Spinal cord (tissue), 10 donors: ENCODE results near the gene MRGPRF. TPM values are rescaled to one million over a fixed set of nuclear protein-coding genes. Genes with fewer than 3 reads are reported as not detected.
A peak's percentile ranks its signal among the peaks of the same experiment; 100 is the strongest.

ENCODE experiments used
- DNase-seq, 6 donors: peaks; one replicate each; pipeline versions ENCODE4 v3.0.0 to v3.0.0-alpha.2; 2013 to 2015; ENCODE audit warnings: low spot score in 6 of 6, low read depth in 4 of 6
- H3K27ac ChIP-seq: one replicate; pipeline ENCODE4 v1.5.1; 2013; ENCODE audit warnings: low read depth, low read length, control low read depth
- H3K27me3 ChIP-seq: one replicate; pipeline ENCODE4 v1.6.1; 2013; ENCODE audit warnings: low read length; ENCODE audit not compliant: control insufficient read depth, insufficient read depth
- H3K36me3 ChIP-seq: one replicate; pipeline ENCODE4 v1.6.1; 2013; ENCODE audit warnings: low read length; ENCODE audit not compliant: control insufficient read depth, insufficient read depth
- H3K4me1 ChIP-seq: one replicate; pipeline ENCODE4 v1.6.1; 2013; ENCODE audit warnings: low read length; ENCODE audit not compliant: control insufficient read depth, insufficient read depth
- H3K4me3 ChIP-seq: one replicate; pipeline ENCODE4 v1.5.1; 2013; ENCODE audit warnings: low read depth, low read length, control low read depth
- H3K9me3 ChIP-seq: one replicate; pipeline ENCODE4 v1.6.1; 2013; ENCODE audit warnings: low read length; ENCODE audit not compliant: control insufficient read depth, insufficient read depth
- WGBS: methylation state at CpG from one replicate; pipeline ENCODE4 v1.1.5; 2013; ENCODE audit warnings: missing lambda C conversion rate; ENCODE audit not compliant: insufficient coverage; 5-methylcytosine and 5-hydroxymethylcytosine counted together
- polyA plus RNA-seq, 2 donors: library from polyadenylated mRNA; unstranded; fragments of 120-200 nt; gene quantifications; one replicate each; pipeline ENCODE4 v1.2.1, GENCODE V29; 2013; ENCODE audit not compliant: insufficient read length in 2 of 2
- total RNA-seq, 2 donors: library from RNA; depleted of rRNA in 1 of 2; stranded (reverse); fragments of 120-200 nt in 1 of 2; fragments of >200 nt in 1 of 2; gene quantifications; one replicate each; pipeline versions ENCODE4 v1.2.3 to v1.2.4, GENCODE V29; 2013 to 2014
- donor health status: healthy.

The MRGPRF gene
- total and polyA plus RNA-seq, 4 donors = 2.5 to 28.6 (median 12.7) TPM

- H3K9me3 ChIP-seq = no peaks in the 10 kb centered on the region
- WGBS = 78% methylated on average over 31 of the region's 31 CpGs
Observed at GRCh38 chr11:68959465-68960293, 53.4 kb downstream of the MRGPRF start.

DNA sequence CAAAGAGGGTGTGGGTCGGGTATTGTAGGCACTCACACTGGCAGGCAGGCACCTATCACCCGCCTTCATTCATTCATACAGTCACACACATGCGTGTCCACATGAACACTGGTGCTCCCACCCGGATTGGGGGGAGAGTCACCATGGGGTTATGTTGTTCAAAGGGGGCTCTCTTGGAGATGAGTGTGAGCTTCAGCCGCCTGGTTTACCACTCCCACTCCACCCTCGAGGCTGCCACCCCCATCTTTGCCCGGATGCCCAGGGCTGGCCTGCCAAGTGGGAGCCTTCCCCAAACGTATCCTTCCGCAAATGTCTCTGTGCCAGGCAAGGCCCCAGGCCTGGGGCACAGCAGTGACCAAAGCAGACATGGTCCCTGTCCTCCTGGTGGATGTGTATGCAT lies 54.8 kb downstream of the MRGPRF start:
- H3K36me3 ChIP-seq = no peaks in the 10 kb centered on the region
- no peaks in the 10 kb centered on the region for H3K27me3 ChIP-seq
- no peak overlapping the region for H3K4me3 ChIP-seq
- peaks cover 20% of the 10 kb centered on the region for H3K4me1 ChIP-seq
- no peak overlapping the region for H3K27ac ChIP-seq
- no peaks in the 10 kb centered on the region for H3K9me3 ChIP-seq
- DNase-seq = no peak
- 76% methylated on average over 2 of the region's 9 CpGs for WGBS

More at GRCh38 chr11:68959465-68960293, 53.4 kb downstream of the MRGPRF start:
- Histone ChIP-seq H3K4me3 (no peak overlapping the region), H3K4me1 (peaks cover 20% of the 10 kb centered on the region), H3K36me3 (no peaks in the 10 kb centered on the region), H3K27ac (no peak overlapping the region), H3K27me3 (no peaks in the 10 kb centered on the region)
- peak in 1 of 6 donors; percentile 38 for DNase-seq

DNA sequence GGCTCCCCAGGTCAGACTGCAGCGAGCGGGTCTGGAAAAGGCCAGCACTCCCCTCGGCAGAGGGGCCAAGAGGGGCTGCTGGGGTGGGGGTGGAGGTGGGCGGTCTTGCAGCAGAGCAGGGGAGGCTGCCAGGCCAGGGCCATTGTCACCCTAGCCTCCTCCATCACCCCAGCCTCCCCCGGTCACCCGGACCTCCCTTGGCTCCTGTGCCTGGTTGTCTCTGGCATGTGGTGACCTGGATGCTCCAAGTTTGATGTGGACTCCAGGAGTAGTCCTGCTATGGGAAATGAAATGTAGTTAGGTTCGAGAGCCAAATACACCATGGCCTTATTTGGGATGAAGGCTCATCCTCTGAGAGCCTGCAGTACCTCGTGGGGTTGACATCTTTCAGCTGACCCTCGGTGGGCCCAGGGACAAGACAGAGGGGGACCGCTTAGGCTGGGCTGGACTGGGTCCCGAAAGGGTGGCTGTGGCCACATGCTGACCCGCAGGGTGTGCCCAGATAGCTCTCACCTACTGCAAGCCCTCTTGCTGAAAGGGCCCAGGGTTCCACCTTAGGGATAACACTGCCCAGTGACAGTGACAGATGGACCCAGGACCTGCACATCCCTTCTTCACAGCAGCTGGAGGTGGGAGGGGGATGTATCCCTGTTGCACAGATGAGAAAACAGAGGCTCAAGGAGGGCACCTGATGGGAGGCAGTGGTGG lies 56.3 kb downstream of the MRGPRF start:
- DNase-seq = no peak
- WGBS = 95% methylated on average over 8 of the region's 12 CpGs

DNA sequence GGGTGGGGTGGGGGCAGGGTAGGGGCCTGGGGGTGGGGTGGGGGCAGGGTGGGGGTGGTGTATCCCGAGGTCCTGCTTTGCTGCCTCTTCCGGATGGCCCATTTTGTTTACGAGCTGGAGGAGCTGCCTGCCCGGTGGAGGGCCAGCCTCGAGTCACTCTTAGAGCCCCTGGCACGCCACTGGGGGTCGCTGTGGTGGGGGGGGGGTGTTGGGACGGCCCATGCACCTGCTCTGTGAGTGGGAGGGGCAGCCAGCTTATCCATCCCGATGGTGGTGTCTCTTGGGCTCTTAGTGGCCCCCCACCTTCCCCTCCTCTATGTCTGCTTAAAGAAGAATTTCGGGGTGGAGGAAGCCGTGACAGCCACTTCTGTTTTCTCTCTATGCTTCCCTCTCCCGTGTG lies 56.9 kb downstream of the MRGPRF start:
- Histone ChIP-seq H3K9me3 (no peaks in the 10 kb centered on the region), H3K36me3 (no peaks in the 10 kb centered on the region), H3K4me1 (peaks cover 20% of the 10 kb centered on the region), H3K27me3 (no peaks in the 10 kb centered on the region), H3K27ac (no peak overlapping the region), H3K4me3 (no peak overlapping the region)
- no peak for DNase-seq
- no CpG with 5 or more reads among the region's 12 CpGs for WGBS

More for the DNA sequence above, 56.3 kb downstream of the MRGPRF start:
- H3K9me3 ChIP-seq = no peaks in the 10 kb centered on the region
- no peaks in the 10 kb centered on the region for H3K36me3 ChIP-seq
- no peak overlapping the region for H3K27ac ChIP-seq
- no peak overlapping the region for H3K4me3 ChIP-seq
- H3K27me3 ChIP-seq = no peaks in the 10 kb centered on the region
- H3K4me1 ChIP-seq = peaks cover 20% of the 10 kb centered on the region

GRCh38 chr11:68955607-68955958 lies 57.5 kb downstream of the MRGPRF start:
- Histone ChIP-seq H3K27ac (no peak overlapping the region), H3K4me3 (no peak overlapping the region)
- WGBS = 27% methylated on average over 2 of the region's 5 CpGs

GRCh38 chr11:68954836-68955606 lies 58.0 kb downstream of the MRGPRF start:
- DNase-seq = peak in 2 of 6 donors; percentile 16 to 46
- H3K27me3 ChIP-seq = no peaks in the 10 kb centered on the region
- 22% methylated on average over 27 of the region's 30 CpGs for WGBS
- H3K36me3 ChIP-seq = no peaks in the 10 kb centered on the region
- H3K9me3 ChIP-seq = no peaks in the 10 kb centered on the region
- peaks cover 20% of the 10 kb centered on the region for H3K4me1 ChIP-seq
- no peak overlapping the region for H3K4me3 ChIP-seq
- H3K27ac ChIP-seq = no peak overlapping the region

More at GRCh38 chr11:68955607-68955958, 57.5 kb downstream of the MRGPRF start:
- Histone ChIP-seq H3K27me3 (no peaks in the 10 kb centered on the region), H3K9me3 (no peaks in the 10 kb centered on the region), H3K36me3 (no peaks in the 10 kb centered on the region), H3K4me1 (peaks cover 20% of the 10 kb centered on the region)
- no peak for DNase-seq

Other genes with a start within 250 kb of the MRGPRF start
- 10 to 100 TPM; 32.5 to 32.7 TPM for gene CPT1A, start 171.3 kb downstream of the MRGPRF start, total RNA-seq
- gene CPT1A, start 171.3 kb downstream of the MRGPRF start, polyA plus RNA-seq = 10 to 100 TPM; 22.9 to 28.0 TPM
- gene MRPL21, start 109.4 kb downstream of the MRGPRF start, total RNA-seq = 10 to 100 TPM; 53.5 to 94.9 TPM
- 10 to 100 TPM; 66.7 to 94.1 TPM for gene MRPL21, start 109.4 kb downstream of the MRGPRF start, polyA plus RNA-seq
- 10 to 100 TPM; 11.4 to 12.7 TPM for gene IGHMBP2, start 109.4 kb downstream of the MRGPRF start, total RNA-seq
- 10 to 100 TPM; 19.4 to 28.1 TPM for gene IGHMBP2, start 109.4 kb downstream of the MRGPRF start, polyA plus RNA-seq
- under 1 TPM in 1 of 2 donors, not detected in 1; 0.89 TPM for gene MRGPRD, start 32.3 kb downstream of the MRGPRF start, total RNA-seq
- not detected for gene MRGPRD, start 32.3 kb downstream of the MRGPRF start, polyA plus RNA-seq
- 10 to 100 TPM in 1 of 2 donors, 1 to 10 TPM in 1; 8.7 to 13.8 TPM for gene TPCN2, start 35.7 kb upstream of the MRGPRF start, total RNA-seq
- gene TPCN2, start 35.7 kb upstream of the MRGPRF start, polyA plus RNA-seq = 10 to 100 TPM; 16.8 to 25.9 TPM
- 1 to 10 TPM in 1 of 2 donors, under 1 TPM in 1; 0.59 to 1.2 TPM for gene SMIM38, start 142.7 kb upstream of the MRGPRF start, total RNA-seq
- gene SMIM38, start 142.7 kb upstream of the MRGPRF start, polyA plus RNA-seq = under 1 TPM; 0.19 to 0.59 TPM